ENCODE results near the gene TMEM176A.
"Not testable (repeated sequence)": the region's sequence is repeated elsewhere in the genome, so short reads cannot be mapped to it uniquely, and the experiment has no call there.

Gene TMEM176A

DNA sequence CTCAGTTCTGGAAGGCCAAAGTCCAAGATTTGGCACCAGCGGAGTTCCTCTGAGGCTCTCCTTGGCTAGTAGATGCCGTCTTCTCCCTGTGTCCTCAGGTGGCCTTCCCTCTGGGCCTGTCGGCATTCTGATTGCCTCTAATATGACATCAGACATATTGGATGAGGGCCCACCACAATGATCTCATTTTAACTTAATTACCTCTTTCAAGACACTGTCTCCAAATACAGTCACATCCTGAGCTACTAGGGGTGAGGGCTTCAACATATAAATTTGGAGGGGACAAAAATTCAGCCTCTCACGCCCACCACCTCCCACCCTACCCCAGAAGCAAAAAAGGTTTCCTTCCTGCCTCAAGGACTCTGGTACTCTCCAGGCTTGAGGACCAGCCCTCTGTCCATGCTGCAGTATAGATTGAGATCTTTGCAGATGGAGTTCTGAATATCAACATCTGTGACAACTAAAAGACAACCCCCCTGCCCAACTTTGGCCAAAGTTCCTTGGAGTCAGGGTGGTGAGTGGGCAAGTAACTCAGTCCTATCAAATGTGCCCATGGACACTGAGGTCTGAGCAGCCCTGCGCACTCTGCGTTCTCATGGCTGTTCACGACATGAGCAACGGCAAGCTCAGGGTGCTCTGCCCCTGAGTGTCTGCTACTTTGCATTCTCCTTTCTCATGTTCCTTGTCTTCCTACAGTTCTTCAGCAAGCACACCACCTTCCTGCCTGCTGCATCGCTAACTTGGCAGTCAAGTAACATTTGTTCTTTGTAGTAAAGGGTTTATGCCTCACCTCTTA lies 11.9 kb upstream of the TMEM176A start:
- no peak for DNase-seq

GRCh38 chr7:150790416-150791075 lies 10.0 kb upstream of the TMEM176A start:
- DNase-seq, result no peak

- no peak for DNase-seq
These were observed 9.3 kb upstream of the TMEM176A start for GRCh38 chr7:150791304-150791703.

GRCh38 chr7:150791746-150792452 lies 8.7 kb upstream of the TMEM176A start:
- no peak for DNase-seq

DNA sequence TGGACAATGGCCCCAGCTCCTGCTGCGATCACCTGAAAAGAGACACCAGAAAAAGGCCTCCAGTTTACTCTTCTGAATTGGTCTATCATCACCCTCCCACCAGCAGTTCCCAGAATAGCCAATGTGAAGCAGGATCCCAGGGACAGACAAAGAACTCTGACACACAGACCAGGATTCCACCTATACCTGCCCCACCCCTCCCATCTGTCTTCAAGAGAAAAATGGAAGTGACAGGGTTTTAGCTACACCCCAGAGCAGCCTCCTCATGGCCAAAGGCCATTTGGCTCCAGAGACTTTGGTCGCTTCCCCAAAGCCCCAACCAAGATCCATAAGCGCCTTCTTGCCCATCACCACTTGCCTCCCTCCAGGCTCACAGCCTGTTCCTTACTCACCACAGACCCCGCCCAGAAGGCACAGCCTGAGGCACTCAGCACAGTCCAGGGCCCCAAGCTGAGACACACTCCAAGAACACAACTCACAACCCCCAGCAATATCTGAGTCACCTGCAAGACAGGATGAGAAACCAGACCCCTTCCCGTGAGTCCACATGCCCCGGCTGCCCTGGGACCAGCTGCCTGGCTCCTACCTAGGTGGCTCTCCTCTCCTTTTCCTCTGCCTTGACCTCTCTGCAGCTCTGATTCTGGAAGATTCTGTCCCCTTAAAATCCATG lies 6.9 kb upstream of the TMEM176A start:
- no peak for DNase-seq

DNA sequence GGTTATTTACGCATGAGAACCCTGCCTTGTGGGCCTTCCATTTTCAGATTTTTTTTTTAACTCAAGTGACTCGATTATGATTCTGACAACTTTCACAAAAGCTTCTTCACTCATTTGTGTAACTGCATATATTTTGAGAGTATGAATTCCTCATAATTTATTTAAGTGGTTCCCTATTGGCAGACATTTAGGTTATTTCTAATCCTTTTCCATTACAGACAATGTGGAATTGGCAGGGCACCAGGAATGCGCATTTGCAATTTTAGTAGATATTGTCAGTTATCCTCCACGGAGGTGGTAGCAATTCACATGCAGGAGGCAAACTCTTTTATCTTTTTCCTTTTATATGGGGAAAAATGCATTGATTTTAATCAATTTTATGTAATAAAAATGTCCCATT lies 2.9 kb upstream of the TMEM176A start:
- no peak for DNase-seq

- DNase-seq, result no peak
These were observed 1.4 kb upstream of the TMEM176A start for GRCh38 chr7:150799156-150799555.

DNA sequence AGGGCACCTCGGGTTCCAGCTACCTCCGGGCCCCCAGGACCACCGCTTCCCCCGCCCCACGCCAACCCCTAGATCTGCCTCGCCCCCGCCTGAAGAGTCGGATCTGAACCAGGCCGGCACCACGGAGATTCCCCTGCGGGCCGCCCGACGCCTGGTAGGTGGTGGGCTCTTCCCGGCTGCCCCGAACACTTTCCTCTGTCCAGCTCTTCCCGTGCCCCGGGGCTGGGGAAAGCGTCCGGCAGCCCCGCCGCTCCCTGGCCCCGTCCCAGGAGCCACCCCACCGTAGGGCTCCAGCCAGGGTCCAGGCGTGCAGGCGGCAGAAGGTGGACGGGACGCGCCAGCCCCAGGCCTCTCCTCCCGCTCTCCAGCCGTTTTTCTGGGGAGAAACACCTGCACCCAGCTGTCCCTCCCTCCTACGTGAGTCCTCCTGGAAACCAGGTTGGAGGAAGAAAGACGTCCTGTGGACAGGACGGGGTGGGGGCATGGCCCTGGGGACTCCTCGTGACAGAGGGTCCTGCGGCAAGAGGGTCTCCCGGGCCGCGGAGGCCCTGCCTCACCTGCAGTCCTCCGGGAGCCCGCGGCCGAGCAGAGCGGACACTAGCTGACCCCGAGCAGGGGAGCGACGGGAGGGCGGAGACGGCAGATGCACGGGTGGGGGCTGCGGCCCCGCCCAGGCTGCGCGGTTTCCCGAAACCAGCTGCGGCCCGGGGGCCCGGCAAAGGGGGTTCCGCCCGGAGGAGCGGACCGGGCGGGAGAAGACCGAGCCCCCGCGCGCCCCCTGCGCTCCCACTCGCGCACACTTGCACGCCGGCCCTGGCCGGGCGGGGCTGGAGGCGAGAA lies 608 bp upstream of the TMEM176A start, which contains the start of gene TMEM176B:
TSS of gene TMEM176B (minus strand) at position 624 of the 840 bp plus-strand sequence. CDS start 3,795 bp downstream, outside the sequence.
- no peak for DNase-seq

- no peak for DNase-seq
These were observed 825 bp downstream of the TMEM176A start for GRCh38 chr7:150801242-150801945.

DNA sequence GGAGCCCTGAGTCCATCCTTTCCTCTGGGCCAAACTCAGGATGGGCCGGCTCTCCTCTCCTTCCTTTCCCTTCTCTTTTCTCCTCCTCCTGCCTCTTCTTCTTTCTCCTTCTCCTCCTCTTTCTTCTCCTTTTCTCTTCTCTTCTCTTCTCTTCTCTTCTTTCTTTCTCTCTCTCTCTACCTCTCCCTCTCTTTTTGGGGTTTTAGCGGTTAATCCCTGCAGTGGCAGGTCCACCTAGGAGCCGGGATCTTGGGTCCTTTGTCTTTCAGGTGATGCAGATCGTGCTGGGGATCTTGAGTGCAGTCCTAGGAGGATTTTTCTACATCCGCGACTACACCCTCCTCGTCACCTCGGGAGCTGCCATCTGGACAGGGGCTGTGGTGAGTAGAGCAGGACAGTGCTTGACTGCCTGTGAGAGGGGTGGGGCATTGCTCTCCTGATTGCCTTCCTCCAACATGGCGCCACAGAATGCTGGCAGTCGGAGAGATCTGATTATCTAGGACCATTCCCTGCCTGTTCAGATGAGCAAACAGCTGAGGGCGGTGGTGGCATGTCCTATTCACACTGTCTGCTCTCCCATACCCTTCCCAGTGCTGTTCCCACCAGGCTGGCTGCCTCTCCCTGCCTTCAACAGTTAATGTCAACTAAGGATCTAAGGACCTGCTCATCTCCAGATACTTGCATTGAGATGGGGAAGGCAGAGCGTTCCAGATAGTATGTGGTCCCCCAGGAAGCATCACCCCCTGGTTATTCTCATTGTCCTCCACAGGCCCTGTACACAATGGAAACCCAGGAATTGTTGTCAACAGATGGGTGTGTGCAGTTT lies 1.6 kb downstream of the TMEM176A start:
- DNase-seq, result no peak

DNA sequence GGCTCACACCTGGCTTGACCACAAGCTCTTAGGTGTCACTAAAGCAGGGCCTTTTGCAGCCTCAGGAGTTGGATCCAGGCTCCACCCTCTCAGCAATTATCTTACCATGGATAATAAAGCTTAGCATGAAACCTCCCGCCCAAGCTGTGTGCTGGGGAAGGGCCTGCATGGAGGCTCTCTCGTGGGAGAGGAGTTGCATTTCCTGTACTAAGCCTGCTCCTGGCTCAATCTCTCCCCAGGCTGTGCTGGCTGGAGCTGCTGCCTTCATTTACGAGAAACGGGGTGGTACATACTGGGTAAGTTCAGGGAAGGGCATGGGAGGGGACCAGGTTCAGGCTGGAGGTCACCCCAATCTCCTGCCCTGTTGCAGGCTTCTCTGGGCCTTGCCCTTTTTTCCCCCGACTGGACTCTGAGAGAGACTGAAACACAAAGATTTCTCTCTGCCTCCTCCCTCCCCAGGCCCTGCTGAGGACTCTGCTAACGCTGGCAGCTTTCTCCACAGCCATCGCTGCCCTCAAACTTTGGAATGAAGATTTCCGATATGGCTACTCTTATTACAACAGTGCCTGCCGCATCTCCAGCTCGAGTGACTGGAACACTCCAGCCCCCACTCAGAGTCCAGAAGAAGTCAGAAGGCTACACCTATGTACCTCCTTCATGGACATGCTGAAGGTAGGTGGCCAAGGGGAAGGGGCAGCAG lies 2.7 kb downstream of the TMEM176A start:
- no peak for DNase-seq

- DNase-seq, result no peak
These were observed 4.2 kb downstream of the TMEM176A start for GRCh38 chr7:150804802-150805201.

GRCh38 chr7:150805864-150806263 lies 5.3 kb downstream of the TMEM176A start:
- DNase-seq, result no peak

- DNase-seq, result no peak
These were observed 5.9 kb downstream of the TMEM176A start for GRCh38 chr7:150806454-150806853.

DNA sequence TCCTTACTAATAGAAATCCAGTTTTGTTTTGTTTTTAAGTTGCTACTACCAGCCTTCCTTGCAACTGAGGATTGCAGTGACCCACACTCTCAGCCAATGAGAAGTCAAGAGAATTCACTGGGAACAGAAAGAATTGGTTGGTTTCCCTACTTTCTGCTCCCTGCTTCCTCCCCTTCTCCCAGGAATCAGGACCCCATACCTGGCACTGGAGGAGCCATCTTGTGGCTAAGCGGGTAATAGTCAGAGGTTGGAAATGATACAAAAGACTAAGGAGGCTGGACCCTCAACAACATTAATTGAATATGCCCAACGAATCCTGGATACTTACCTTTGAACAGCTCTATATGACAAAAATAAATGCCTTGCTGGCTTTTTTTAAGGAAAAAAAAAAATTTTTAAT lies 6.3 kb downstream of the TMEM176A start:
- no peak for DNase-seq

GRCh38 chr7:150807616-150808438 lies 7.3 kb downstream of the TMEM176A start:
- DNase-seq, result not testable (repeated sequence)

DNA sequence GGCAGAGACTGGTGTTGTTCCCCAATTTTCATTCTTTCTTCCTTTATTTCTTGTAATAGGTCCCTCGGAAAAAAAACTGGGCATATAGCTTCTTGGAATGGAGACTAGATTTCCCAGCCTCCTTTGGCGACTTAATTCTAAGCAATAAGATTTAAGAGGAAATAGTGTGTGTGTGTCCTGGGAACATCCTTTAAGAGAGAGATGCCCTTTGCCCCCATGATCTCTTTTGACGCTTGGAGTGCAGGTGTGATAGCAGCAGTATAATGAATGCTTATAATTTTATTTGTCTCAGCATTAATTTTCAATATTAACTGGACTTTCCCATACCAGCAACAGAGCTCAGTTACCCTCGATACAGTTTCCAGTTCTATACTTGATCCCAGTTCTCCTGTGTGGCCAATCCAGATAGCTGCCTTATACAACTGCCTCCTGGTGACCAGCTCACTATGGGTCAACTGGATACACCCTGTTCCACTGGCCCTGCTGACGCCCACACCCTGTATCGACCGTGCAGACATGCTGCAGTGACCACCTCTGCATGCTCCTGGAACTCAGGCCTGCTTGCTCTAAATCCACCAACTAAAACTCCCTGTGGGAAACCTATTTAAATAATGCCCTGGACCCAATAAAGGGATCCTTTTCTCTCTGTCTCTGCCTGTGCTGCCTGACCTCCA lies 13.9 kb downstream of the TMEM176A start:
- DNase-seq, result no peak

- no peak for DNase-seq
These were observed 18.4 kb downstream of the TMEM176A start for GRCh38 chr7:150818971-150819370.
